H9 (cell line): Measurements from ENCODE around the gene RGS13. TPM values are rescaled to one million over a fixed set of nuclear protein-coding genes. Genes with fewer than 3 reads are reported as not detected.

Source experiments
- DNase-seq: peaks from one replicate; pipeline ENCODE4 v3.0.0-alpha.2; 2017
- H2AFZ ChIP-seq: one replicate; pipeline ENCODE4 v1.6.1; 2013; ENCODE audit warnings: mild to moderate bottlenecking, low read length, control low read depth, moderate library complexity
- H2AK5ac ChIP-seq: 2 replicates; pipeline ENCODE4 v1.6.1; 2013; ENCODE audit warnings: low read length, control low read depth, mixed read lengths; ENCODE audit not compliant: insufficient read length
- H2BK120ac ChIP-seq: one replicate; pipeline ENCODE4 v1.6.1; 2013; ENCODE audit warnings: low read depth, mild to moderate bottlenecking, low read length, control low read depth, inconsistent platforms; ENCODE audit not compliant: poor library complexity, severe bottlenecking
- H2BK12ac ChIP-seq: 2 replicates; pipeline ENCODE4 v1.6.1; 2013; ENCODE audit warnings: low read length, control low read depth, mixed read lengths, low read depth; ENCODE audit not compliant: insufficient read length
- H2BK15ac ChIP-seq: 2 replicates; pipeline ENCODE4 v1.6.1; 2013; ENCODE audit warnings: low read depth, low read length, control low read depth
- H2BK20ac ChIP-seq: one replicate; pipeline ENCODE4 v1.6.1; 2013; ENCODE audit warnings: low read depth, mild to moderate bottlenecking, low read length, control low read depth, inconsistent platforms; ENCODE audit not compliant: poor library complexity, severe bottlenecking
- H2BK5ac ChIP-seq: 2 replicates; pipeline ENCODE4 v1.6.1; 2013; ENCODE audit warnings: low read length, control low read depth, mixed read lengths; ENCODE audit not compliant: insufficient read length
- H3K14ac ChIP-seq: 2 replicates; pipeline ENCODE4 v1.6.1; 2013; ENCODE audit warnings: low read length, control low read depth; ENCODE audit not compliant: insufficient read depth
- H3K18ac ChIP-seq: 2 replicates; pipeline ENCODE4 v1.6.1; 2013; ENCODE audit warnings: low read depth, mild to moderate bottlenecking, mixed read lengths, low read length, control low read depth; ENCODE audit not compliant: insufficient read length
- H3K23ac ChIP-seq: 2 replicates; pipeline ENCODE4 v1.6.1; 2013; ENCODE audit warnings: low read length, control low read depth, mixed read lengths, low read depth; ENCODE audit not compliant: insufficient read length
- H3K23me2 ChIP-seq: 2 replicates; pipeline ENCODE4 v1.6.1; 2013; ENCODE audit warnings: low read depth, mild to moderate bottlenecking, mixed read lengths, low read length, control low read depth; ENCODE audit not compliant: insufficient read length, poor library complexity, severe bottlenecking
- H3K27ac ChIP-seq: 2 replicates; pipeline ENCODE4 v1.5.1; 2013; ENCODE audit warnings: low read length, control low read depth, mixed read lengths, low read depth; ENCODE audit not compliant: insufficient read length
- H3K27me3 ChIP-seq: 2 replicates; pipeline ENCODE4 v1.6.1; 2013; ENCODE audit warnings: low read length, control low read depth, inconsistent platforms; ENCODE audit not compliant: insufficient read depth
- H3K4ac ChIP-seq: 2 replicates; pipeline ENCODE4 v1.6.1; 2013; ENCODE audit warnings: low read depth, mild to moderate bottlenecking, control low read depth, inconsistent platforms, low read length, moderate library complexity
- H3K4me1 ChIP-seq: 2 replicates; pipeline ENCODE4 v1.6.1; 2013; ENCODE audit warnings: low read length, control low read depth, inconsistent platforms; ENCODE audit not compliant: insufficient read depth
- H3K4me2 ChIP-seq: 2 replicates; pipeline ENCODE4 v1.6.1; 2013; ENCODE audit warnings: low read length, control low read depth, mixed read lengths; ENCODE audit not compliant: insufficient read length, insufficient read depth
- H3K56ac ChIP-seq: 2 replicates; pipeline ENCODE4 v1.6.1; 2013; ENCODE audit warnings: low read depth, mild to moderate bottlenecking, mixed read lengths, low read length, control low read depth; ENCODE audit not compliant: insufficient read length
- H3K79me1 ChIP-seq: 2 replicates; pipeline ENCODE4 v1.6.1; 2013; ENCODE audit warnings: low read depth, mild to moderate bottlenecking, moderate library complexity, low read length, control low read depth, inconsistent platforms; ENCODE audit not compliant: insufficient read depth, poor library complexity, severe bottlenecking
- H3K79me2 ChIP-seq: 2 replicates; pipeline ENCODE4 v1.6.1; 2013; ENCODE audit warnings: low read length, control low read depth, inconsistent platforms; ENCODE audit not compliant: insufficient read depth
- H3K9ac ChIP-seq: 2 replicates; pipeline ENCODE4 v1.6.1; 2013; ENCODE audit warnings: low read length, control low read depth, mixed read lengths; ENCODE audit not compliant: insufficient read length; ENCODE audit errors: extremely low read depth
- H3K9me3 ChIP-seq: one replicate; pipeline ENCODE4 v1.6.1; 2013; ENCODE audit warnings: low read depth, low read length, inconsistent platforms; ENCODE audit not compliant: control insufficient read depth
- H3T11ph ChIP-seq: one replicate; pipeline ENCODE4 v1.6.1; 2013; ENCODE audit warnings: mild to moderate bottlenecking, low read length, control low read depth, inconsistent platforms
- H4K20me1 ChIP-seq: one replicate; pipeline ENCODE4 v1.6.1; 2013; ENCODE audit not compliant: control insufficient read depth, insufficient read length, insufficient read depth
- H4K5ac ChIP-seq: 2 replicates; pipeline ENCODE4 v1.6.1; 2013; ENCODE audit warnings: low read depth, mild to moderate bottlenecking, mixed read lengths, low read length, control low read depth; ENCODE audit not compliant: insufficient read length
- H4K8ac ChIP-seq: replicated peaks from 2 replicates; pipeline ENCODE4 v1.6.1; 2013; ENCODE audit warnings: low read length, control low read depth, mixed read lengths, low read depth; ENCODE audit not compliant: insufficient read length
- H4K91ac ChIP-seq: 2 replicates; pipeline ENCODE4 v1.6.1; 2013; ENCODE audit warnings: low read depth, mild to moderate bottlenecking, moderate library complexity, mixed read lengths, low read length, control low read depth; ENCODE audit not compliant: insufficient read length
- H3K27ac Mint-ChIP-seq, 3 experiments: 2 replicates in 2 of 3; 3 replicates in 1 of 3; pipeline ENCODE4 v1.8.0; 2020 to 2021; ENCODE audit warnings: mixed read lengths in 3 of 3, mild to moderate bottlenecking in 1 of 3, moderate library complexity in 1 of 3
- H3K27me3 Mint-ChIP-seq: 2 replicates; pipeline ENCODE4 v1.8.0; 2021; ENCODE audit warnings: low read depth, mild to moderate bottlenecking, moderate library complexity, mixed read lengths
- H3K36me3 Mint-ChIP-seq, 3 experiments: 2 replicates in 2 of 3; 3 replicates in 1 of 3; pipeline ENCODE4 v1.8.0; 2020 to 2021; ENCODE audit warnings: low read depth in 3 of 3, mixed read lengths in 3 of 3; ENCODE audit not compliant: insufficient read depth in 1 of 3
- H3K4me1 Mint-ChIP-seq, 2 experiments: 2 replicates each; pipeline ENCODE4 v1.8.0; 2020; ENCODE audit warnings: mixed read lengths in 2 of 2
- H3K4me3 Mint-ChIP-seq, 2 experiments: 2 replicates in 1 of 2; 3 replicates in 1 of 2; pipeline ENCODE4 v1.8.0; 2020 to 2021; ENCODE audit warnings: mild to moderate bottlenecking in 2 of 2, mixed read lengths in 2 of 2, moderate library complexity in 1 of 2
- H3K9me3 Mint-ChIP-seq, 2 experiments: 2 replicates in 1 of 2; 3 replicates in 1 of 2; pipeline ENCODE4 v1.8.0; 2020; ENCODE audit warnings: mild to moderate bottlenecking in 2 of 2, mixed read lengths in 2 of 2, moderate library complexity in 1 of 2
- CTCF ChIP-seq: fragments of 200-600 bp; sonication (generic); conservative IDR thresholded peaks from 3 replicates; pipeline ENCODE4 v1.8.0; 2021; ENCODE audit warnings: antibody characterized with exemption, mild to moderate bottlenecking
- total RNA-seq: library from RNA; stranded (reverse); gene quantifications from 2 replicates; pipeline ENCODE4 v1.2.1, GENCODE V29; 2021

Gene RGS13
- total RNA-seq, 1 experiment from 2014 or later, result not detected

DNA sequence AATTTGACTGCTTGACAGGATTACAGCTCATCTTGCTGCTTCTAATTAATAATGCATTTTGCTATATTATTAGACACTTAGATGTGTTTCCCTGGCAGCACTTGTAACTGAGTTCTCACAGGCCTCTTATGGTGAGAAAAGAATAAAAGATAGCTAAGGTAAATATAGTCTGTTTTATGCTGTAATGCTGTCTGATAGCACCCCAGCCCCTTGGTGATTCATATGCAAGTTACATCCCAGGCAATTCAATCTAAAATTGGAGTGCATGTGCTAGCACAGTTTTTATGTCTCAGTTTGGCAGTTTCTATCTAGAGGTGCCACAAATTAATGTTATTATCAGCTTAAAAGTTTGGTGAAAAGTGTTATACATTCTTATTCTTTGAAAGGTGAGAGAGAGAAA lies 42.2 kb downstream of the RGS13 start:
- no peak overlapping the region for H3K14ac ChIP-seq
- no peak overlapping the region for H2BK15ac ChIP-seq
- Mint-ChIP-seq H3K9me3 (no peaks in the 10 kb centered on the region), H3K27ac (no peak overlapping the region), H3K27me3 (no peaks in the 10 kb centered on the region), H3K4me1 (peaks cover 5% of the 10 kb centered on the region in 2 experiments), H3K36me3 (no peaks in the 10 kb centered on the region), H3K4me3 (no peak overlapping the region)
- H3K79me1 ChIP-seq, result no peaks in the 10 kb centered on the region
- H3K23ac ChIP-seq, result no peak overlapping the region
- H3K18ac ChIP-seq, result no peak overlapping the region
- DNase-seq, result no peak
- H3K79me2 ChIP-seq, result no peaks in the 10 kb centered on the region
- H3K23me2 ChIP-seq, result no peaks in the 10 kb centered on the region
- no peak for TF ChIP-seq CTCF
- H4K8ac ChIP-seq, result no peak overlapping the region
- no peak overlapping the region for H3K4ac ChIP-seq
- no peak overlapping the region for H2BK12ac ChIP-seq
- H3K27me3 ChIP-seq, result no peaks in the 10 kb centered on the region
- H2AFZ ChIP-seq, result no peak overlapping the region
- no peaks in the 10 kb centered on the region for H4K20me1 ChIP-seq
- no peak overlapping the region for H4K91ac ChIP-seq
- H3K56ac ChIP-seq, result no peak overlapping the region
- H4K5ac ChIP-seq, result no peak overlapping the region
- no peak overlapping the region for H2BK5ac ChIP-seq
- H3K9me3 ChIP-seq, result no peaks in the 10 kb centered on the region
- no peak overlapping the region for H3T11ph ChIP-seq
- H2AK5ac ChIP-seq, result no peak overlapping the region
- no peak overlapping the region for H2BK120ac ChIP-seq
- H2BK20ac ChIP-seq, result no peak overlapping the region
- no peak overlapping the region for H3K9ac ChIP-seq
- no peak overlapping the region for H3K4me2 ChIP-seq
- H3K27ac ChIP-seq, result no peak overlapping the region
- no peaks in the 10 kb centered on the region for H3K4me1 ChIP-seq
